ENCODE results near the gene CLASP2. TPM values are rescaled to one million over a fixed set of nuclear protein-coding genes. Genes with fewer than 3 reads are reported as not detected.
"Not testable (repeated sequence)": the region's sequence is repeated elsewhere in the genome, so short reads cannot be mapped to it uniquely, and the experiment has no call there.

Gene CLASP2
- total RNA-seq, 1 donor from 2014 or later, result 114 TPM

DNA sequence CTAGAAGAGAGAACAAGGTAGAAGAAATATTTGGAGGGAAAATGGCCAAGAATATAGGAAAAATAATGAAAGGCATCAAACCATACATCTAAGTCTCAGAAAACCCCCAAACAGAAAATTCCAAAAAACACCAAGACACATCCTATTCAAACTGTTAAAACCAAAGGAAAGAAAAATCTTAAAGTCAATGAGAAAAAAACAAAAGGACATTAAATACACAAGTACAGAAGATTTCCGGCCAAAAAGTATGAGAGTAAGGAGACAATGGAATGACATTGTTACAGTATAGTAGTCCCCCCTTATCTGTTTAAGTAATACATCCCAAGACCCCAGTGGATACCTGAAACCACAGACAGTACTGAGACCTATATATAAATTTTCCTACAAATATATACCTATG, 18.8 kb downstream of the CLASP2 start:
- Histone ChIP-seq H3K36me3 (ENCODE audit: control insufficient read depth in 3 of 3, insufficient read depth in 3 of 3, low read length in 3 of 3) (no peaks in the 10 kb centered on the region), H3K9ac (ENCODE audit: low read depth in 1 of 3, low read length in 3 of 3) (no peak overlapping the region), H3K9me3 (ENCODE audit: control insufficient read depth in 3 of 3, low read length in 3 of 3) (peaks cover 0 to 3% (median 0%) of the 10 kb centered on the region in 3 donors), H3K27me3 (ENCODE audit: control insufficient read depth in 3 of 3, insufficient read depth in 3 of 3, low read length in 3 of 3) (no peaks in the 10 kb centered on the region), H3K4me3 (ENCODE audit: low read length in 3 of 3) (no peak overlapping the region), H3K27ac (ENCODE audit: low read depth, low read length) (no peak overlapping the region), H3K4me1 (ENCODE audit: control insufficient read depth in 3 of 3, insufficient read depth in 3 of 3, low read length in 3 of 3) (peaks cover 0 to 2% (median 0%) of the 10 kb centered on the region in 3 donors)

DNA sequence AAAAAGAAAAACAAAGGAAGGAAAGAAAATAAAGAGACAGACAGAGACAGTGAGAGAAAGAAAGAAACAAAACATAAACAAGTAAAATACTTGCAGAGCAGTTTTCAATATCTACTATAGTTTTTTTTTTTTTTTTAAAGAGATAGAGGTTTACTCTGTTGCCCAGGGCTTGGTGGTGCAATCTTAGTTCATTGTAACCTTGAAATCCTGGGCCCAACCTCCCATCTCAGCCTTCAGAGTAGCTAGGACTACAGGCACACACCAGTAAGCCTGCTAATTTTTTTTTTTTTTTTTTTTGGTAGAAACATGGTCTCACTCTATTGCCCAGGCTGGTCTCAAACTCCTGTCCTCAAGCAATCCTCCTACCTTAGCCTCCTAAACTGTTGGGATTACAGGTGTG, 23.1 kb downstream of the CLASP2 start:
- no peak overlapping the region for H3K4me3 ChIP-seq (ENCODE audit: low read length in 3 of 3)
- H3K9me3 ChIP-seq (ENCODE audit: control insufficient read depth in 3 of 3, low read length in 3 of 3), result no peaks in the 10 kb centered on the region
- H3K27ac ChIP-seq (ENCODE audit: low read depth, low read length), result no peak overlapping the region
- peaks cover 0 to 2% (median 0%) of the 10 kb centered on the region in 3 donors for H3K4me1 ChIP-seq (ENCODE audit: control insufficient read depth in 3 of 3, insufficient read depth in 3 of 3, low read length in 3 of 3)
- H3K27me3 ChIP-seq (ENCODE audit: control insufficient read depth in 3 of 3, insufficient read depth in 3 of 3, low read length in 3 of 3), result no peaks in the 10 kb centered on the region
- H3K9ac ChIP-seq (ENCODE audit: low read depth in 1 of 3, low read length in 3 of 3), result no peak overlapping the region
- no peaks in the 10 kb centered on the region for H3K36me3 ChIP-seq (ENCODE audit: control insufficient read depth in 3 of 3, insufficient read depth in 3 of 3, low read length in 3 of 3)

DNA sequence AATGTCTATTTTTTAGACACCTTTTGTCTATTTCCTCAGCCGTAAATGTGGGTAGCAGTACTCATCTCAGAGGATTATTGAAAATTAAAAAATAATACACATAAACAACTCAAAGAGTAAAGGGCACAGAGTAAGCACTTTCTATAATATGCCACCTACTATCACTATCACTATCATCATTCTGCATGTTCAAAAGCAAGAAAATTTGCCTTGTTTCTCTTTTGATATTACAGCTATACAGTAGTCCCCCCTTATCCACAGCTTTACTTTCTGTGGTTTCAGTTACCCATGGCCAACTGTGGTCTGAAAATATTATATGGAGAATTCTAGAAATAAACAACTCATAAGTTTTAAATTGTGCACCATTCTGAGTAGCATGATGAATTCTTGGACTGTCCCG, 27.7 kb downstream of the CLASP2 start:
- H3K9ac ChIP-seq (ENCODE audit: low read depth in 1 of 3, low read length in 3 of 3), result no peak overlapping the region
- H3K27me3 ChIP-seq (ENCODE audit: control insufficient read depth in 3 of 3, insufficient read depth in 3 of 3, low read length in 3 of 3), result no peaks in the 10 kb centered on the region
- no peak overlapping the region for H3K4me3 ChIP-seq (ENCODE audit: low read length in 3 of 3)
- no peaks in the 10 kb centered on the region for H3K9me3 ChIP-seq (ENCODE audit: control insufficient read depth in 3 of 3, low read length in 3 of 3)
- H3K4me1 ChIP-seq (ENCODE audit: control insufficient read depth in 3 of 3, insufficient read depth in 3 of 3, low read length in 3 of 3), result no peaks in the 10 kb centered on the region
- no peak overlapping the region for H3K27ac ChIP-seq (ENCODE audit: low read depth, low read length)
- H3K36me3 ChIP-seq (ENCODE audit: control insufficient read depth in 3 of 3, insufficient read depth in 3 of 3, low read length in 3 of 3), result peaks cover 0 to 7% (median 3%) of the 10 kb centered on the region in 3 donors

DNA sequence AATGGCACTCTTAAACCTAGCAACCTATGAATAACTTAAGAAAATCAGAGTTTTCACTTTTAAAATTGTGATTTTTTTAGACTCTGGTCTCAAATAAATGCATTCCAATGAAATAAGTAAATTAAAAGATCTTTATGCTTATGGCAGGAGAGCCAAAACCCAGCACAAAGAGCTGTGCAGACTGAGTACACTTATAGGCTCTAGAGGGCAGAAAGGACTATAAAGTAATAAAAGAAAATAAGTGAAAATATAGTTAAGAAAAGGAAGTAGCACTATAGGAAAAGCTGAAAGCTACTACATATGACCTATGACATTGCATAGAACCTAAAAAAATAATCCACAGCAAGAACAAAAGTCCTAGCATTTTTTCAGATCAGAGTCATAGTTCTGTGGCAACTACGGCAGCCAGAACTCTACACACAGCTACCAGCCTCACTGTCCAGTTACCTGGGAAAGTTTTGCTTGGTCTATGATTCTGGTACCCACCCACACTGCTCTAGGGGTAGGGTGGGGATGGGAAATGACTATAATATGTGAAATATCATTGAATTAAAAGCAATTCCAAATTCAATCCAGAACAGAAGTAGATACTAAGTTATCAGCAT, 30.5 kb downstream of the CLASP2 start:
- H3K9me3 ChIP-seq (ENCODE audit: control insufficient read depth in 3 of 3, low read length in 3 of 3), result no peaks in the 10 kb centered on the region
- no peak overlapping the region for H3K4me3 ChIP-seq (ENCODE audit: low read length in 3 of 3)
- no peak overlapping the region for H3K27ac ChIP-seq (ENCODE audit: low read depth, low read length)
- peaks cover 4 to 7% (median 6%) of the 10 kb centered on the region in 3 donors for H3K36me3 ChIP-seq (ENCODE audit: control insufficient read depth in 3 of 3, insufficient read depth in 3 of 3, low read length in 3 of 3)
- H3K9ac ChIP-seq (ENCODE audit: low read depth in 1 of 3, low read length in 3 of 3), result no peak overlapping the region
- H3K4me1 ChIP-seq (ENCODE audit: control insufficient read depth in 3 of 3, insufficient read depth in 3 of 3, low read length in 3 of 3), result no peaks in the 10 kb centered on the region
- H3K27me3 ChIP-seq (ENCODE audit: control insufficient read depth in 3 of 3, insufficient read depth in 3 of 3, low read length in 3 of 3), result no peaks in the 10 kb centered on the region

DNA sequence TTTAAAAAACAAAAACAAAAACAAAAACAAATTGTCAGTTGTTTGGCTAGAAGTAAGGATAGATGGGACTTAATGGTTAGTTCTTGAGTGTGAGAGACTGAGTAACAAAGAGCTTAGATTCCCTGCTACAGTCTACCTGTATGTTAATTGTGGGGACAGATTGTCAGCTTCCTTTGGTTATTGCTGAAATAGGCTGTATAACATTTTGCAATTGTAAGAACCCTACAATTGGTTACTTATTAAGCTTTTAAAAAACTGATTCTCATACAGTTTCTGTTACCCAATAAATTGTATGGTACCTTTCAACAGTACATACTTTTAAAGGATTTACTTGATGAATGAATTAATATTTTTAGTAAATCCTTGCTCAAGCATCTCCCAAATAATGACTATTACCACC, 35.3 kb downstream of the CLASP2 start:
- H3K9ac ChIP-seq (ENCODE audit: low read depth in 1 of 3, low read length in 3 of 3), result no peak overlapping the region
- H3K4me3 ChIP-seq (ENCODE audit: low read length in 3 of 3), result no peak overlapping the region
- no peaks in the 10 kb centered on the region for H3K27me3 ChIP-seq (ENCODE audit: control insufficient read depth in 3 of 3, insufficient read depth in 3 of 3, low read length in 3 of 3)
- H3K36me3 ChIP-seq (ENCODE audit: control insufficient read depth in 3 of 3, insufficient read depth in 3 of 3, low read length in 3 of 3), result peaks cover 4 to 7% (median 6%) of the 10 kb centered on the region in 3 donors
- no peaks in the 10 kb centered on the region for H3K9me3 ChIP-seq (ENCODE audit: control insufficient read depth in 3 of 3, low read length in 3 of 3)
- H3K27ac ChIP-seq (ENCODE audit: low read depth, low read length), result no peak overlapping the region
- no peaks in the 10 kb centered on the region for H3K4me1 ChIP-seq (ENCODE audit: control insufficient read depth in 3 of 3, insufficient read depth in 3 of 3, low read length in 3 of 3)

DNA sequence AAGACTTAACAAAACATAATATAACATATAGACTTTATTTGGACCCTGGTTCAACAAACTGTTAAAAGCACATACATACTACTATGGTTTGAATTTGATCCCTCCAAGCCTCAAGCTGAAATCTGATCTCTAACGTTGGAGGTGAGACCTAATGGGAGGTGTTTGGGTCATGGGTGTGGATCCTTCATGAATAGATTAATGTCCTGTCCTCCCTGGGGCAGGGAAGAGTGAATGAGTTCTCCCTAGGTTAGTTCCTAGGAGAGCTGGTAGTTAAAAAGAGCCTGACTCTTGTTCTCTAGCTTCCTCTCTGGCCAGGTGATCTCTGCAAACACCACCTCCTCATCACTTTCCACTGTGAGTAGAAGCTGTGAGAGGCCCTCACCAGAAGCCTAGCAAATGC, 36.4 kb downstream of the CLASP2 start:
- Histone ChIP-seq H3K9me3 (ENCODE audit: control insufficient read depth in 3 of 3, low read length in 3 of 3) (no peaks in the 10 kb centered on the region), H3K4me3 (ENCODE audit: low read length in 3 of 3) (no peak overlapping the region), H3K36me3 (ENCODE audit: control insufficient read depth in 3 of 3, insufficient read depth in 3 of 3, low read length in 3 of 3) (peaks cover 4 to 6% (median 5%) of the 10 kb centered on the region in 3 donors)

DNA sequence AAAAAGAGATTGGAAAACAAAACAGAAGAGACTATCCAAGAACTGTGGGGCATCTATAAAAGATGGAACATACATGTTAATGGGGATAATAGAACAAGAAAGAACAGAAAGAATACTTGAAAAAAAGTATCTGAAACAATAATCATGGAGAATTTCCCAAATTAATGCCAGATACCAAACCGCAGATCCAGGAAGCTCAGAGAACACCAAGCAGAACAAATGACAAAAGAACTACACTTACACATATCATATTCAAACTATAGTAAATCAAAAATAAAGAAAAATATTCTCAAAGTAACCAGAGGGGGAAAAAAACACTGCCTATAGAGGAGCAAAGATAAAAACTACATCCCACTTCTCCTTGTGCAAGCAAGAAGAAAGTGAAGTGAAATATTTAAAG, 40.0 kb downstream of the CLASP2 start:
- no peaks in the 10 kb centered on the region for H3K36me3 ChIP-seq (ENCODE audit: control insufficient read depth in 3 of 3, insufficient read depth in 3 of 3, low read length in 3 of 3)

More for the DNA sequence above, 36.4 kb downstream of the CLASP2 start:
- Histone ChIP-seq H3K27me3 (ENCODE audit: control insufficient read depth in 3 of 3, insufficient read depth in 3 of 3, low read length in 3 of 3) (no peaks in the 10 kb centered on the region), H3K9ac (ENCODE audit: low read depth in 1 of 3, low read length in 3 of 3) (no peak overlapping the region), H3K27ac (ENCODE audit: low read depth, low read length) (no peak overlapping the region), H3K4me1 (ENCODE audit: control insufficient read depth in 3 of 3, insufficient read depth in 3 of 3, low read length in 3 of 3) (no peaks in the 10 kb centered on the region)

DNA sequence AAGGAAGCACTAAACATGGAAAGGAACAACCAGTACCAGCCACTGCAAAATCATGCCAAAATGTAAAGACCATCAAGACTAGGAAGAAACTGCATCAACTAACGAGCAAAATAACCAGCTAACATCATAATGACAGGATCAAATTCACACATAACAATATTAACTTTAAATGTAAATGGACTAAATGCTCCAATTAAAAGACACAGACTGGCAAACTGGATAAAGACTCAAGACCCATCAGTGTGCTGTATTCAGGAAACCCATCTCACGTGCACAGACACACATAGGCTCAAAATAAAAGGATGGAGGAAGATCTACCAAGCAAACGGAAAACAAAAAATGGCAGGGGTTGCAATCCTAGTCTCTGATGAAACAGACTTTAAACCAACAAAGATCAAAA, 44.6 kb downstream of the CLASP2 start:
- H3K27ac ChIP-seq (ENCODE audit: low read depth, low read length); H3K4me1 ChIP-seq (ENCODE audit: control insufficient read depth in 3 of 3, insufficient read depth in 3 of 3, low read length in 3 of 3); H3K4me3 ChIP-seq (ENCODE audit: low read length in 3 of 3); H3K36me3 ChIP-seq (ENCODE audit: control insufficient read depth in 3 of 3, insufficient read depth in 3 of 3, low read length in 3 of 3); H3K27me3 ChIP-seq (ENCODE audit: control insufficient read depth in 3 of 3, insufficient read depth in 3 of 3, low read length in 3 of 3); H3K9me3 ChIP-seq (ENCODE audit: control insufficient read depth in 3 of 3, low read length in 3 of 3); H3K9ac ChIP-seq (ENCODE audit: low read depth in 1 of 3, low read length in 3 of 3): not testable (repeated sequence)

More for the DNA sequence above, 40.0 kb downstream of the CLASP2 start:
- Histone ChIP-seq H3K4me1 (ENCODE audit: control insufficient read depth in 3 of 3, insufficient read depth in 3 of 3, low read length in 3 of 3) (no peaks in the 10 kb centered on the region), H3K9ac (ENCODE audit: low read depth in 1 of 3, low read length in 3 of 3) (no peak overlapping the region), H3K27ac (ENCODE audit: low read depth, low read length) (no peak overlapping the region), H3K9me3 (ENCODE audit: control insufficient read depth in 3 of 3, low read length in 3 of 3) (no peaks in the 10 kb centered on the region), H3K4me3 (ENCODE audit: low read length in 3 of 3) (no peak overlapping the region), H3K27me3 (ENCODE audit: control insufficient read depth in 3 of 3, insufficient read depth in 3 of 3, low read length in 3 of 3) (no peaks in the 10 kb centered on the region)

DNA sequence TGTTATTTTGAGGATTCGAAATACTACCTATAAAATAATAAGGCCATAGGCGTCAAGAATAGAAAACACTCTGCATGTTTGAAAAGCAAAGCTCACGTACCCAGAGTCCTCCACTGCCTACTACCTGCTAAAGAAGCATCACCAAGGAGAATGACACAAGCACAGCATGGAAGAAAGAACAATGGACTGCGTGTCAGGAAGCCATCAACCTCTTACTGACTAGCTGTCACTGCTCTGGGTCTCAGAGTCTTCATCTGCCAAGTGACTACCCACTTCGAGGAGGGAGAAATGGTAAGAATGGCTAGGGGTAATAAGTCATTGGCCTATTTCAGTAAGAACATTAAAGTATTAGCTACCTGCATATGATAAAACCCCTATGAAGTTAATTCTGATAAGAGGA, 49.4 kb downstream of the CLASP2 start:
- no peak overlapping the region for H3K9ac ChIP-seq (ENCODE audit: low read depth in 1 of 3, low read length in 3 of 3)
- H3K4me1 ChIP-seq (ENCODE audit: control insufficient read depth in 3 of 3, insufficient read depth in 3 of 3, low read length in 3 of 3), result no peaks in the 10 kb centered on the region
- no peaks in the 10 kb centered on the region for H3K9me3 ChIP-seq (ENCODE audit: control insufficient read depth in 3 of 3, low read length in 3 of 3)
- no peaks in the 10 kb centered on the region for H3K27me3 ChIP-seq (ENCODE audit: control insufficient read depth in 3 of 3, insufficient read depth in 3 of 3, low read length in 3 of 3)
- no peak overlapping the region for H3K4me3 ChIP-seq (ENCODE audit: low read length in 3 of 3)
- no peak overlapping the region for H3K27ac ChIP-seq (ENCODE audit: low read depth, low read length)
- H3K36me3 ChIP-seq (ENCODE audit: control insufficient read depth in 3 of 3, insufficient read depth in 3 of 3, low read length in 3 of 3), result peaks cover 0 to 2% (median 0%) of the 10 kb centered on the region in 3 donors

DNA sequence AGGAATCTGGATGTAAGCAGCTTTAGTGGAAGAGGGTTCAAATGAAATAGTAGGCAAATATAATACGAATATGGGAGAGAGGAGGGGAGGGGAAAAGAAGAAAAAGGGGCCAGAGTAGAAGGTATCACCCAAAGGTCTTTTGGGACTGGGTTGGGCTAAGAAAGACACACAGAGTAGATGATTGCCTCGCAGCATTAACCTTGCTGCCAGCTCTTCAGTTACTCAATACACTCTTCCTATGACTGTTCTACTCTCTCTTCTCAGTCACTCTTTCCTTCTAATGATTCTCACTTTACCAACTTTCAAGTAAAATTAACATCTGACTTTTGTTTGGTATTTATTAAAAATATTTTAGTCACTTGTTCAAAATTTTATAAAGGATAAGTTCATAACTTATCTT, 52.8 kb downstream of the CLASP2 start:
- H3K9me3 ChIP-seq (ENCODE audit: control insufficient read depth in 3 of 3, low read length in 3 of 3), result no peaks in the 10 kb centered on the region
- H3K36me3 ChIP-seq (ENCODE audit: control insufficient read depth in 3 of 3, insufficient read depth in 3 of 3, low read length in 3 of 3), result peaks cover 0 to 2% (median 0%) of the 10 kb centered on the region in 3 donors
- no peak overlapping the region for H3K9ac ChIP-seq (ENCODE audit: low read depth in 1 of 3, low read length in 3 of 3)
- no peak overlapping the region for H3K27ac ChIP-seq (ENCODE audit: low read depth, low read length)
- H3K4me3 ChIP-seq (ENCODE audit: low read length in 3 of 3), result no peak overlapping the region
- H3K4me1 ChIP-seq (ENCODE audit: control insufficient read depth in 3 of 3, insufficient read depth in 3 of 3, low read length in 3 of 3), result peaks cover 0 to 3% (median under 1%) of the 10 kb centered on the region in 3 donors
- H3K27me3 ChIP-seq (ENCODE audit: control insufficient read depth in 3 of 3, insufficient read depth in 3 of 3, low read length in 3 of 3), result no peaks in the 10 kb centered on the region
